Tibial nerve (tissue), 4 donors: ENCODE results near the gene DHX16.

ENCODE experiments used
- CTCF ChIP-seq, 5 experiments: fragments of 200-600 bp in 3 of 5; fragments of 450-650 bp in 2 of 5; sonication (generic) in 3 of 5; IDR thresholded peaks; one replicate each; pipeline ENCODE4 v1.5.1; 2016 to 2019; ENCODE audit warnings: antibody characterized with exemption in 5 of 5, mild to moderate bottlenecking in 3 of 5, moderate library complexity in 2 of 5
- EP300 ChIP-seq, 2 donors: sonication (generic); formaldehyde crosslinking; IDR thresholded peaks; one replicate each; pipeline ENCODE4 v1.6.1; 2017; ENCODE audit warnings: antibody characterized with exemption in 2 of 2, mild to moderate bottlenecking in 1 of 2

- peak; percentile 28 to 72 (median 41) for TF ChIP-seq CTCF (IDR thresholded peaks at IDR 0.05)
- TF ChIP-seq EP300 (IDR thresholded peaks at IDR 0.05): peak; percentile 71 to 77
These were observed 46.1 kb downstream of the DHX16 start, which contains the start of gene ATAT1 for GRCh38 chr6:30626484-30627366.
